GM23338 (cell line): ENCODE measurements around the gene ZXDC. TPM values are rescaled to one million over a fixed set of nuclear protein-coding genes. Genes with fewer than 3 reads are reported as not detected.

Experiments
- ATAC-seq: fragments of 200-7000 bp; cut with Tn5 transposase; 3 replicates; pipeline ENCODE4 v1.9.1; 2020
- DNase-seq: peaks from one replicate; pipeline ENCODE4 v3.0.0-alpha.2; 2015; ENCODE audit warnings: low spot score
- H2AFZ ChIP-seq: fragments of 200-600 bp; sonication (generic); 2 replicates; pipeline ENCODE4 v1.8.0; 2016; ENCODE audit warnings: antibody characterized with exemption, mild to moderate bottlenecking, moderate library complexity
- H3F3A ChIP-seq: fragments of 200-600 bp; sonication (generic); replicated peaks from 2 replicates; pipeline ENCODE4 v1.8.0; 2017; ENCODE audit warnings: antibody characterized with exemption, mixed run types, low read depth
- H3K27ac ChIP-seq: fragments of 200-600 bp; sonication (generic); 2 replicates; pipeline ENCODE4 v1.6.1; 2016; ENCODE audit warnings: low read depth
- H3K27me3 ChIP-seq: fragments of 200-600 bp; sonication (generic); 2 replicates; pipeline ENCODE4 v1.8.0; 2016; ENCODE audit warnings: mild to moderate bottlenecking, mixed run types, moderate library complexity; ENCODE audit not compliant: insufficient read depth
- H3K36me3 ChIP-seq: fragments of 200-600 bp; sonication (generic); 2 replicates; pipeline ENCODE4 v1.8.0; 2016; ENCODE audit warnings: mild to moderate bottlenecking; ENCODE audit not compliant: insufficient read depth
- H3K4me1 ChIP-seq: fragments of 200-600 bp; sonication (generic); 2 replicates; pipeline ENCODE4 v1.8.0; 2016; ENCODE audit warnings: mild to moderate bottlenecking, moderate library complexity; ENCODE audit not compliant: insufficient read depth
- H3K4me2 ChIP-seq: fragments of 200-600 bp; sonication (generic); 2 replicates; pipeline ENCODE4 v1.7.1; 2017; ENCODE audit warnings: mixed run types
- H3K4me3 ChIP-seq: fragments of 200-600 bp; sonication (generic); 2 replicates; pipeline ENCODE4 v1.6.1; 2016; ENCODE audit warnings: mixed run types
- H3K79me2 ChIP-seq: fragments of 200-600 bp; sonication (generic); replicated peaks from 2 replicates; pipeline ENCODE4 v1.8.0; 2017; ENCODE audit warnings: mild to moderate bottlenecking; ENCODE audit not compliant: insufficient read depth
- H3K9me2 ChIP-seq: fragments of 200-600 bp; sonication (generic); 2 replicates; pipeline ENCODE4 v1.8.0; 2017; ENCODE audit not compliant: insufficient read depth
- H4K20me1 ChIP-seq: fragments of 200-600 bp; sonication (generic); replicated peaks from 2 replicates; pipeline ENCODE4 v1.8.0; 2017; ENCODE audit warnings: mild to moderate bottlenecking; ENCODE audit not compliant: insufficient read depth
- H3K27ac Mint-ChIP-seq: 2 replicates; pipeline ENCODE4 v1.8.0; 2020; ENCODE audit warnings: inconsistent platforms, mild to moderate bottlenecking, moderate library complexity, mixed read lengths
- H3K27me3 Mint-ChIP-seq: 3 replicates; pipeline ENCODE4 v1.8.0; 2022; ENCODE audit warnings: low read depth, mild to moderate bottlenecking, moderate library complexity, mixed read lengths, inconsistent platforms; ENCODE audit not compliant: insufficient read depth, poor library complexity
- H3K36me3 Mint-ChIP-seq: 3 replicates; pipeline ENCODE4 v1.8.0; 2021; ENCODE audit warnings: low read depth, mild to moderate bottlenecking, inconsistent platforms, moderate library complexity, mixed read lengths
- H3K4me1 Mint-ChIP-seq: 3 replicates; pipeline ENCODE4 v1.8.0; 2020; ENCODE audit warnings: mild to moderate bottlenecking, inconsistent platforms, mixed read lengths
- H3K4me3 Mint-ChIP-seq: 3 replicates; pipeline ENCODE4 v1.8.0; 2021; ENCODE audit warnings: moderate library complexity, mild to moderate bottlenecking, inconsistent platforms, mixed read lengths
- H3K9me3 Mint-ChIP-seq: 3 replicates; pipeline ENCODE4 v1.8.0; 2020; ENCODE audit warnings: moderate library complexity, mild to moderate bottlenecking, inconsistent platforms, mixed read lengths
- ETS1 ChIP-seq: IDR thresholded peaks from 2 replicates; pipeline ENCODE4 v1.6.1; 2016; ENCODE audit warnings: antibody characterized with exemption
- EZH2phosphoT487 ChIP-seq: fragments of 200-600 bp; sonication (generic); IDR thresholded peaks from one replicate; pipeline ENCODE4 v1.8.1; 2018; ENCODE audit warnings: antibody characterized with exemption; ENCODE audit not compliant: unreplicated experiment
- JUNB ChIP-seq: IDR thresholded peaks from one replicate; pipeline ENCODE4 v1.6.1; 2016; ENCODE audit warnings: antibody characterized with exemption; ENCODE audit not compliant: unreplicated experiment
- NANOG ChIP-seq: IDR thresholded peaks from 2 replicates; pipeline ENCODE4 v1.6.1; 2016; ENCODE audit warnings: antibody characterized with exemption, borderline replicate concordance
- POLR2AphosphoS5 ChIP-seq: IDR thresholded peaks from 2 replicates; pipeline ENCODE4 v1.6.1; 2016; ENCODE audit warnings: antibody characterized with exemption, low read depth
- STAT1 ChIP-seq: IDR thresholded peaks from one replicate; pipeline ENCODE4 v1.6.1; 2016; ENCODE audit warnings: antibody characterized with exemption; ENCODE audit not compliant: unreplicated experiment
- ZNF331 ChIP-seq: fragments of 250-450 bp; sonication (Bioruptor Pico); IDR thresholded peaks from 2 replicates; pipeline ENCODE4 v1.5.0; 2020; ENCODE audit warnings: low read depth, mild to moderate bottlenecking, moderate library complexity
- ZNF462 ChIP-seq: fragments of 250-450 bp; sonication (Bioruptor Pico); IDR thresholded peaks from 2 replicates; pipeline ENCODE4 v1.5.0; 2020; ENCODE audit warnings: mild to moderate bottlenecking, moderate library complexity
- polyA plus RNA-seq: library from polyadenylated mRNA; unstranded; fragments of >200 nt; fragmentation: Nextera tagmentation; extraction: Ambion mirVana; gene quantifications from 2 replicates; pipeline ENCODE4 v1.2.1, GENCODE V29; 2016
- total RNA-seq: library from RNA; depleted of rRNA; stranded (reverse); fragments of >200 nt; shearing (Covaris generic); gene quantifications from 2 replicates; pipeline ENCODE4 v1.2.3, GENCODE V29; 2014

Gene ZXDC
- total and polyA plus RNA-seq, 2 experiments from 2014 or later: 5.7 to 45.1 TPM

- TF ChIP-seq STAT1 (no peak), POLR2AphosphoS5 (no peak), EZH2phosphoT487 (no peak), ETS1 (no peak), NANOG (no peak), ZNF462 (no peak)
Measured at GRCh38 chr3:126408099-126408498, 67.6 kb downstream of the ZXDC start (continued).

- H3K27ac Mint-ChIP-seq: no peak overlapping the region
- Histone ChIP-seq H3K27ac (no peak overlapping the region), H3K4me1 (peaks cover 6% of the 10 kb centered on the region; the same call in 1 of the 2 replicates), H3K36me3 (no peaks in the 10 kb centered on the region), H3F3A (no peaks in the 10 kb centered on the region), H3K9me2 (no peaks in the 10 kb centered on the region; the same call in 1 of the 2 replicates), H2AFZ (no peak overlapping the region), H4K20me1 (no peaks in the 10 kb centered on the region), H3K79me2 (no peaks in the 10 kb centered on the region), H3K4me3 (no peak overlapping the region), H3K27me3 (no peaks in the 10 kb centered on the region), H3K4me2 (no peak overlapping the region)
- TF ChIP-seq STAT1: no peak
- no peak for TF ChIP-seq JUNB
- no peak for TF ChIP-seq ZNF331 (CRISPR knock-in tag)
- H3K9me3 Mint-ChIP-seq: no peaks in the 10 kb centered on the region
- no peaks in the 10 kb centered on the region for H3K36me3 Mint-ChIP-seq
- ATAC-seq (no peak; the same call in 2 of the 3 replicates), DNase-seq (no peak)
- peaks cover 17% of the 10 kb centered on the region; the same call in 2 of the 3 replicates for H3K4me1 Mint-ChIP-seq
- no peak overlapping the region for H3K4me3 Mint-ChIP-seq
- peaks cover 2% of the 10 kb centered on the region for H3K27me3 Mint-ChIP-seq
Measured at GRCh38 chr3:126407412-126408044, 68.2 kb downstream of the ZXDC start.
